HG02981 (cell line): ENCODE data around the gene ZCCHC7.
"Not testable (repeated sequence)": the region's sequence is repeated elsewhere in the genome, so short reads cannot be mapped to it uniquely, and the experiment has no call there.

Experiments
- ATAC-seq: cut with Tn5 transposase; IDR thresholded peaks from one replicate; pipeline ENCODE4 v1.9.1; 2021; ENCODE audit warnings: mild to moderate bottlenecking, moderate library complexity; ENCODE audit not compliant: unreplicated experiment

ZCCHC7 gene

GRCh38 chr9:37119360-37119759, 1.0 kb upstream of the ZCCHC7 start:
- ATAC-seq = no peak

DNA sequence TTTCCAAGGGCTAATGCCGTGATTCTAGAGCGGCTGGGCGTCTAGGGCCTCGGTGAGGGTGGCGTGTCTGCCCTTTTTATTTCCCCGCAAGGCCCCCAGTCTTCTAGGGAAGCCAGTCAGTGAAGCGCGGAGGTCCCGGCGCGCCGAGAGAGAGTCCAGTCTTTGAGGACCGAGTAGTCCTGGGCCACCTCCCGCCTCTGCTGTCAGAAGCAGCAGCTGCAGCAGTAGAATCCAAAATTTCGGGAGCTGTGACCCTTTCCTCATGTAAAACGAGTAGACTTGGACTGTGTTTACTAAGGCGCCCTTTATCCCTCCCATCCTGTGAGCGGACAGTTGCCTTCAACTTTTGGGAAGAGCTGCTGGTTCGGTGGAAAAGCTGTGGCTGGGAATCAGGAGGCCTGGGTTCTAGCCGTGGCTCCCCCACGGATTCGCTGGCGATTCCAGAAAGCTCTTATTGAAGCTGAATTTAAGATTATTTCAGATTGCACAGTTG, 515 bp downstream of the ZCCHC7 start:
- ATAC-seq = peak; percentile 16

DNA sequence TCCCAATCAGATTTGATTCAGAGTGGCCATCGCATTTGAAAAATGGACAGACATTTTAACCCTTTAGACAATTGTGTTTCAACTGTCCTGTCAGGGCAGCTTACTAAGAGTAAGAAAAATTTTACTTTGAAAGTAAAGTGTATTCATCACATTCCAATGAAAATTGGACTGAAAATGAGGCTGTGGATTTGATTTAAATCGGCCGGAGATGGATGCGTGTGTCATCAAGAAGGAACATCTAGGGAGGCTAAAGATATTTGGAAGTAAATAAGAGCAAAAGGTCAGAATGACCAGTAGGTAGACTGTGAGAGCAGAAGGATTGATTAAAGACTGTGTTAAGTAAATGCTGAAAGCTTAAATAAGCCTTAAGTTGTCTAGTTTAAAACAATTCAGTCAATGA, 1.5 kb downstream of the ZCCHC7 start:
- ATAC-seq = no peak

DNA sequence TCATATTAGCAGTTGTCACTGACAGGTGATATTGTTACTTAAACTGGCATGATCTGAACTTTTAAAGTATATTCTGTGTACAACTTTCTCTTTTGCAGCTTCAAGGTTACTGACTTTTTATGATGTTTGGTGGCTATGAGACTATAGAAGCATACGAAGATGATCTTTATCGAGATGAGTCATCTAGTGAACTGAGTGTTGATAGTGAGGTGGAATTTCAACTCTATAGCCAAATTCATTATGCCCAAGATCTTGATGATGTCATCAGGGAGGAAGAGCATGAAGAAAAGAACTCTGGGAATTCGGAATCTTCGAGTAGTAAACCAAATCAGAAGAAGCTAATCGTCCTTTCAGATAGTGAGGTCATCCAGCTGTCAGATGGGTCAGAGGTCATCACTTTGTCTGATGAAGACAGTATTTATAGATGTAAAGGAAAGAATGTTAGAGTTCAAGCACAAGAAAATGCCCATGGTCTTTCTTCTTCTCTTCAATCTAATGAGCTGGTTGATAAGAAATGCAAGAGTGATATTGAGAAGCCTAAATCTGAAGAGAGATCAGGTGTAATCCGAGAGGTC, 5.9 kb downstream of the ZCCHC7 start:
- ATAC-seq = no peak

GRCh38 chr9:37127018-37127417, 6.6 kb downstream of the ZCCHC7 start:
- no peak for ATAC-seq

GRCh38 chr9:37128051-37128450, 7.7 kb downstream of the ZCCHC7 start:
- ATAC-seq = no peak

GRCh38 chr9:37134166-37134565, 13.8 kb downstream of the ZCCHC7 start:
- ATAC-seq = no peak

DNA sequence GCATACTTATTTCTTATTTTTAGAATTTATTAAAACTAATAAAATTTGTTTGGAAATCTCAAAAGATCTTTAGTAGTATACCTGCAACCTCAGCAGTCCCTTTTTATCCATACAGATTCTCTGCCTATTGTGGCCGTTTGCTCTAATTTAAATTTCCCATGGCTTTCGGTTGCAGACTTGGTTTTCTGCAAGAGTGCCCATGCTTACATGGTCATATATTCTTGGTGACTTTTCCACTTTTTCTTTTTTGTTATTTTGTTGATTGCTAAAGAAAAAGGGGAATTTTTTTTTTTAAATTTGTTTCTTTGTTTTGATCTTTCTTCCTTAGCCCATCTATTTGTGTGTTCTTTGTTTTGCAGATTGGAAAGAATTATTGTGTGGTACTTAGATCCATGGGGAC, 20.6 kb downstream of the ZCCHC7 start:
- no peak for ATAC-seq

- ATAC-seq = peak; percentile 54
Observed at GRCh38 chr9:37144762-37145161, 24.4 kb downstream of the ZCCHC7 start.

DNA sequence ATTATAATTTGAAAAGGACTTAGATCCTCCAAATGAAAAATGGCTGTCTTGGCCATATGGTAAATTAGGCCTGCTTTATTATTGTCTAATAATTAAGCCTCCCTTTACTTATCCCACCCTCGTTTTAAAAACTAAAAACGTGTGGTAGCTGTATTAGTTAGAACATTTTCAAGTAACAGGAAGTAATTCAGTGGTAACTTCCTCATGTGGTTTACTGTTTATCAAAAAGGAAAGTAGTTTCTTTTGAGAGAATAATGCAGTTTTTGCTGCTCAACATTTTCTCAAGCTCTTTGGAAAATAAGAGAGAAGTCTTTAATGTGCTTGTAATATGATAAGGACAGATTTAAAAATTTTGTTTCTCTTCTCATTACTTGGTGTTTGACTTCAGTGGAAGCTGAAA, 26.0 kb downstream of the ZCCHC7 start:
- no peak for ATAC-seq

DNA sequence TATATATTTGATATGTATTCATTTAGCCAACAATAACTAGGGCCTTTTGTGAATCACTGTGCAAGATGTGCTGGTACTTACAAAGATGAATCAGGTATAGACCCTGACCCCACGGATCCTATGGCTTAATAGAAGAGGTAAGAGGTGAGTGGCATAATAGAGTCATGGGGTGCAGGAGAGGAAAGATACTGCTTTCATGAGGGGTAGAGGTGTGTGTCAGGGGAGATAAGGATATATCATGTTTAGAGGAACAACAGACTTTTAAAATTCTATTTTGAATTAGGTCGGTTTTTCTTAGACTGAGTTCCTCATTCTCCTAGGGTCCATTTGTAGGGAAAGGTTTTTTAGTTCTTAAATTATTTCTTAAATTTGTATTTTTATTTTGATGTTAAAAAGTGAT, 27.8 kb downstream of the ZCCHC7 start:
- no peak for ATAC-seq

DNA sequence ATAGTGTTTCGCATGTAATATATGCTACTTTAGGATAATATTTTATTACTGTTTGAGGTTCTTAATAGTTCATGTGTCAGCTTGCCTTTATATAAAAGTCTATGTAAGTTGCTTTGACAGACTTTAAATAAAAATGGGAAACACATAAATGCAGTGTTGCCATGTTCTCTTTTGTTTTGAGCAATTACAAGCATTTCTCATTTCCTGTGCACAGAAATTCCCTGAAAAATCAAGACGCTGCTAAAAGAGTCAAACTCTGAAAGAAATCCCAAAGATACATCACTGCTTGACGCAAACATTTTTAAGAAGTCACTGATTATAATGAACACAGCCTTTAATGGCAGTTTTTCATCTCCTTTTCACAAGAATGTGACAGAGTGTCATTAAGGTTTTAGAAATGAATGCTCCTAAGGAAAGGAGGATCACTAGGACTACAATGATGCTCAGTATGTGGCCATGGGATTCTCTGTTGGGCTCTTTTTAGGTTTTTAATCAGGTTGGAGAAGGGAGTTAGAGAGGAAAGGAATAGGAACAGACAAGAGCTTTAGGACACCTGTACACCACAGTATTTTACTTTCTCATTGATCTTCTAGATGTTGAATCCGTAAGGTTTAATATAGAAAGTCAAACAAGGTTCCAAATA, 29.4 kb downstream of the ZCCHC7 start:
- no peak for ATAC-seq

- ATAC-seq = no peak
Observed at GRCh38 chr9:37150415-37150814, 30.0 kb downstream of the ZCCHC7 start.

- no peak for ATAC-seq
Observed at GRCh38 chr9:37151812-37152211, 31.4 kb downstream of the ZCCHC7 start.

- ATAC-seq = no peak
Observed at GRCh38 chr9:37152365-37152764, 32.0 kb downstream of the ZCCHC7 start.

GRCh38 chr9:37155601-37156000, 35.2 kb downstream of the ZCCHC7 start:
- no peak for ATAC-seq

- no peak for ATAC-seq
Observed at GRCh38 chr9:37156205-37156604, 35.8 kb downstream of the ZCCHC7 start.

DNA sequence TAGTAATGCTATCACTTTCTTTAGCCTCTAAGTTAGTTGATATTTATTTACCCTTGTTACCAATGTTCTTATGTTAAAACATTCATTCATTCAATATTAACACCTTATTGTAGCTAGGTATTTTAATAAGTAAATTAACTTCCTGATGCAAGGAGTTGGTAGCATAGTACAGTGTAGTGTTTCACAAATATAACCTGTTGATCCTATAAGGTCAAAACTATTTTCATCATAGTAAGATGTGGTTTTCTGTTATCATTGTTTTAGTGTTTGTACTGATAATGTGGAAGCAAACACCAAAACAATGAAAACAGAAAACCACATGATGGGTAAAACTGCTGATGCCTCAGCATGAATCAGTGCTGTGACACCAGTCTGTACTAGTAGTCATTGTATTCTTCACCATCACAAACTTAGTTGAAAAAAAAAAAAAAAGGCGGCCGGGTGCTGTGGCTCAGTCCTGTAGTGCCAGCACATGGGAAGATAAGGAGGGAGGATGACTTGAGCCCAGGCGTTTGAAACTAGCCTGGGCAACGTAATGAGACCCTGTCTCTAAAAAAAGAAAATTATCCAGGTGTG, 36.5 kb downstream of the ZCCHC7 start:
- ATAC-seq = no peak

DNA sequence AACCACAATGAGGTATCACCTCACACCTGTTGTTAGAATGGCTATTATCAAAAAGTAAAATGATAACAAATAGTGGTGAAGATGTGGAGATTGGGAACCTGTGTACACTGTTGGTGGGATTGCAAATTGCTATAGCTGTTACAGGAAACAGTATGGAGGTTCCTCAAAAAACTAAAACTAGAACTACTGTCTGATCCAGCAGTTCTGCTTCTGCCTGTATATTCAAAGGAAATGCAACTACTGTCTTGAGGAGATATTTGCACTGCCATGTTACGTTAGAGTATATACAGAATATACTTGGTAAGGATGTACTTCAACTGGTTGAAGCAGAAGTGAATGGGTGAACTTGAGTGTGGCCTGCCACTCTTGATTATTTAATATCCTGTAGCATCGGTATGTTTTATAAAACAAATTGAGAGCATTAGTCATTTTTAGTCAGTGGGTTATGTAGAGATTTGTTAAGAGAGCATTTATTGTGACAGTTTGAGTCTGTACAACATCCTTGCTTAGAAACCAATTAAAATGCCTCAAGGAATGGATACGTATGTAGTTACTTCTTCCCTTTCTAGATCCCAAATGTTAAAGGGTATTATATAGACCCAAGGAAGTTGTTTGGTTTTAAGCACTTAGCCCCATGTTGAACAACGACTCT, 37.5 kb downstream of the ZCCHC7 start:
- ATAC-seq = no peak

GRCh38 chr9:37163299-37163698, 42.9 kb downstream of the ZCCHC7 start:
- no peak for ATAC-seq

- not testable (repeated sequence) for ATAC-seq
Observed at GRCh38 chr9:37164335-37164734, 44.0 kb downstream of the ZCCHC7 start.

DNA sequence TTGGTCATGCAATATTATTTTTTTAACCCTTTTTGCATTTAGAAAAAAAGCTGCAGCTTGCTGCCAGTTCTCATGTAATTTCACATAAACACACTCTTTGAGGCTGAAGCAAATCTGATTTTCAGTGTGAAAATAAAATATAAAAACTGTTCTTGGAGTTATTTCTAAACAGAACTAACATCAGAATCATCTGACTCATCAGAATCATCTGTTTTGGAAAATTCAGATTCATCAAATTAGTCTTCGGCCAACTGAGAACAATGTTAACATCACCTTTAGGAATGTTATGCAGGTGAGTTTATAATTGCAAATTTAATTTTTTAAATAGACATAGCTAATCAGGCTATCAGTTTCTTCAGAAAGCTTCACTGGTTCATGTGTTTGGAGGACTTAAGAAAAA, 45.3 kb downstream of the ZCCHC7 start:
- no peak for ATAC-seq
